K562 (cell line): ENCODE measurements around the gene PES1. TPM values are rescaled to one million over a fixed set of nuclear protein-coding genes. Genes with fewer than 3 reads are reported as not detected.
A peak's percentile ranks its signal among the peaks of the same experiment; 100 is the strongest.

Experiments
- ATAC-seq: fragments of 200-7000 bp; cut with Tn5 transposase; 3 replicates; pipeline ENCODE4 v1.9.1; 2020; ENCODE audit warnings: moderate library complexity
- BruUV-seq: library from RNA; stranded (reverse); fragments of 400-500 nt; replicated peaks from 2 replicates; lab custom pipeline; 2021; lab: Mats Ljungman, UMichigan
- CTCF ChIA-PET: fragments of 300-600 bp; formaldehyde crosslinking; extraction: SDS; loops from one replicate; lab custom pipeline; 2021; ENCODE audit warnings: low intra/inter-chr PET ratio; lab: Yijun Ruan, JAX
- POLR2A ChIA-PET: fragments of 300-600, 350-650 bp; sonication (Branson Sonifier 250); formaldehyde crosslinking; extraction: SDS; loops from one replicate; lab custom pipeline; 2021; ENCODE audit warnings: antibody characterized with exemption, inconsistent platforms; lab: Yijun Ruan, JAX
- DNase-seq, 4 experiments: peaks; one replicate each; pipeline versions ENCODE4 v3.0.0 to v3.0.0-alpha.2; 2011 to 2018; ENCODE audit warnings: low spot score in 3 of 4, mixed read lengths in 3 of 4; ENCODE audit errors: extremely low read depth in 1 of 4
- FAIRE-seq: peaks from 2 replicates; lab custom pipeline; 2011; peaks lifted over from hg19 to GRCh38; lab: Jason Lieb, UNC
- H2AFZ ChIP-seq: 2 replicates; pipeline ENCODE4 v1.6.0; 2011; ENCODE audit warnings: low read depth, low read length, control low read depth, inconsistent platforms
- H3K27ac ChIP-seq: fragments of 200-600 bp; 3 replicates; pipeline ENCODE4 v1.8.0; 2011; ENCODE audit warnings: low read depth, mild to moderate bottlenecking, control low read depth, inconsistent platforms, low read length, moderate library complexity, mixed read lengths; ENCODE audit errors: extremely low read depth
- H3K27me3 ChIP-seq, 2 experiments: fragments of 300-600 bp in 1 of 2; 2 replicates in 1 of 2; 3 replicates in 1 of 2; pipeline versions ENCODE4 v1.6.0 to v1.8.0; 2011; ENCODE audit warnings: inconsistent platforms in 2 of 2, low read length in 2 of 2, mild to moderate bottlenecking in 1 of 2, mixed read lengths in 1 of 2, moderate library complexity in 1 of 2; ENCODE audit not compliant: control insufficient read depth in 2 of 2, insufficient read depth in 2 of 2
- H3K36me3 ChIP-seq: fragments of 300-600 bp; 3 replicates; pipeline ENCODE4 v1.8.0; 2011; ENCODE audit warnings: mild to moderate bottlenecking, low read length, inconsistent platforms; ENCODE audit not compliant: control insufficient read depth, insufficient read depth
- H3K4me1 ChIP-seq, 2 experiments: fragments of 200-600 bp in 1 of 2; replicated peaks in 1 of 2; 2 replicates in 1 of 2; 3 replicates in 1 of 2; pipeline versions ENCODE4 v1.5.1 to v1.8.0; 2011; ENCODE audit warnings: inconsistent platforms in 2 of 2, low read length in 2 of 2, mild to moderate bottlenecking in 1 of 2, mixed read lengths in 1 of 2, moderate library complexity in 1 of 2; ENCODE audit not compliant: control insufficient read depth in 2 of 2, insufficient read depth in 2 of 2
- H3K4me2 ChIP-seq: 2 replicates; pipeline ENCODE4 v1.6.1; 2011; ENCODE audit warnings: low read length, control low read depth, inconsistent platforms, mixed read lengths; ENCODE audit not compliant: insufficient read depth
- H3K4me3 ChIP-seq: fragments of 200-600 bp; sonication (generic), shearing (Covaris generic); 2 replicates; pipeline ENCODE4 v1.5.1; 2016; ENCODE audit warnings: control low read depth, inconsistent platforms
- H3K79me2 ChIP-seq: fragments of 200-600 bp; 3 replicates; pipeline ENCODE4 v1.8.0; 2011; ENCODE audit warnings: low read length, inconsistent platforms; ENCODE audit not compliant: control insufficient read depth, insufficient read depth
- H3K9ac ChIP-seq, 2 experiments: 2 replicates each; pipeline versions ENCODE4 v1.6.0 to v1.6.1; 2011; ENCODE audit warnings: low read depth in 2 of 2, low read length in 2 of 2, control low read depth in 1 of 2, inconsistent platforms in 1 of 2, mild to moderate bottlenecking in 1 of 2, mixed read lengths in 1 of 2; ENCODE audit not compliant: insufficient read depth in 1 of 2
- H3K9me1 ChIP-seq: one replicate; pipeline ENCODE4 v1.6.0; 2011; ENCODE audit warnings: inconsistent platforms, mild to moderate bottlenecking, low read length, moderate library complexity; ENCODE audit not compliant: control insufficient read depth, insufficient read depth
- H3K9me3 ChIP-seq: replicated peaks from 2 replicates; pipeline ENCODE4 v1.5.1; 2011; ENCODE audit warnings: low read depth, low read length, inconsistent platforms; ENCODE audit not compliant: control insufficient read depth, insufficient read depth
- H4K20me1 ChIP-seq: replicated peaks from 2 replicates; pipeline ENCODE4 v1.6.1; 2011; ENCODE audit warnings: low read length, inconsistent platforms, mixed read lengths; ENCODE audit not compliant: control insufficient read depth, insufficient read depth
- ARHGAP35 ChIP-seq: fragments of 450-650 bp; IDR thresholded peaks from 2 replicates; pipeline ENCODE4 v1.6.1; 2018; ENCODE audit not compliant: partially characterized antibody
- CC2D1A ChIP-seq: fragments of 450-650 bp; IDR thresholded peaks from 2 replicates; pipeline ENCODE4 v1.6.1; 2017; ENCODE audit warnings: mild to moderate bottlenecking
- CTBP1 ChIP-seq: fragments of 450-650 bp; IDR thresholded peaks from 2 replicates; pipeline ENCODE4 v1.6.1; 2016; ENCODE audit warnings: borderline replicate concordance
- HNRNPH1 ChIP-seq: fragments of 200-400 bp; formaldehyde crosslinking; optimal IDR thresholded peaks from 2 replicates; pipeline ENCODE3; 2017; ENCODE audit warnings: low read depth, mild to moderate bottlenecking, low read length, moderate library complexity
- MECOM ChIP-seq: fragments of 250-450 bp; sonication (Bioruptor Pico); IDR thresholded peaks from 2 replicates; pipeline ENCODE4 v1.8.0; 2022; ENCODE audit warnings: inconsistent platforms
- POLR2A ChIP-seq: fragments of 450-650 bp; conservative IDR thresholded peaks from 2 replicates; pipeline ENCODE4 v1.6.1; 2016
- RBFOX2 ChIP-seq: fragments of 200-400 bp; formaldehyde crosslinking; IDR thresholded peaks from 2 replicates; pipeline ENCODE4 v1.6.1; 2017; ENCODE audit warnings: low read depth, mild to moderate bottlenecking, low read length, moderate library complexity
- TCFL5 ChIP-seq: fragments of 250-450 bp; sonication (Bioruptor Pico); conservative IDR thresholded peaks from 2 replicates; pipeline ENCODE4 v1.6.1; 2021; ENCODE audit warnings: mild to moderate bottlenecking, moderate library complexity, matching md5 sums
- ZKSCAN1 ChIP-seq: fragments of 150-350 bp; IDR thresholded peaks from 2 replicates; pipeline ENCODE4 v1.6.1; 2016; ENCODE audit warnings: low read depth, low read length
- WGBS: fragments of 100-300 bp; shearing (Covaris generic); methylation state at CpG from one replicate; pipeline ENCODE4 v1.1.6; 2016; ENCODE audit warnings: low coverage, mixed read lengths; ENCODE audit not compliant: insufficient coverage; ENCODE audit errors: missing lambda C conversion rate; 5-methylcytosine and 5-hydroxymethylcytosine counted together
- in situ Hi-C: fragments of 300-500 bp; cut with MboI; formaldehyde crosslinking; loops from 4 replicates; pipeline ENCODE4 v1.15.0; 2018; ENCODE audit warnings: inconsistent platforms, mixed read lengths
- intact Hi-C: fragments of 100-400 bp; cut with micrococcal nuclease; formaldehyde crosslinking; loops from 2 replicates; pipeline ENCODE4 v1.14.2; 2022
- polyA plus RNA-seq, 8 experiments: library from polyadenylated mRNA; depleted of rRNA in 4 of 8; stranded (reverse) in 5 of 8; unstranded in 3 of 8; fragments of >200 nt; fragmentation: Nextera tagmentation in 2 of 8; fragmentation: Illumina TruSeq in 1 of 8; extraction: Ambion mirVana in 2 of 8; extraction: Trizol in 1 of 8; gene quantifications; 2 replicates each; pipeline versions ENCODE4 v1.2.1 to v1.2.3, GENCODE V29; 2011 to 2014; ENCODE audit warnings: inconsistent platforms in 1 of 8, missing spikeins in 1 of 8
- total RNA-seq, 7 experiments: library from RNA; depleted of rRNA in 6 of 7; stranded (reverse); fragments of >200 nt in 6 of 7; fragmentation: Illumina TruSeq in 2 of 7; extraction: Trizol in 2 of 7; gene quantifications; 2 replicates each; pipeline versions ENCODE4 v1.2.1 to v1.2.3, GENCODE V29; 2011 to 2021; ENCODE audit warnings: low replicate concordance in 1 of 7

PES1 gene
- total and polyA plus RNA-seq, 9 of the 15 experiments (the other 6 are each of a cell fraction or from before 2014, with no cell fraction given) = 6.5 to 158 (median 94.3) TPM

DNA sequence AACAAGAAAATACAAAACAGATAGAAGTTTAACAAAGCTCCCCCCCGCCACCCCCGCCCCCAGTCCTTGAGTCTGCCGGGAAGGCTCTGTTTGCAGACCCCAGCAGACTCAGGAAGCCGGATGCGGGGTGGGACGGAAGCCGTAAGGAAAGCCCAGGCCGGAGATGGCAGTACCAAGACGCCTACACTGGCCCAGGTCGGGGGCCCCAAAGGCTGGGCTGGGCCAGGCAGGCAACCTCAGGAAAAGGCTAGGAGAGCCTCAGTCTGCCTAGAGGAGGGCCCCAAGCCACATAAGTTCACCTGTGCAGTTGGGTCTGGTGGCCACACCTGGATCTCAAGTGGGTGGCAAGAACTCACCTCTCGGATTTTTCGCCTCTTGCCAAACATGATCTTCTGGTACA lies 13.2 kb downstream of the PES1 start:
- no peak for FAIRE-seq
- 90% methylated on average over 7 of the region's 12 CpGs for WGBS

DNA sequence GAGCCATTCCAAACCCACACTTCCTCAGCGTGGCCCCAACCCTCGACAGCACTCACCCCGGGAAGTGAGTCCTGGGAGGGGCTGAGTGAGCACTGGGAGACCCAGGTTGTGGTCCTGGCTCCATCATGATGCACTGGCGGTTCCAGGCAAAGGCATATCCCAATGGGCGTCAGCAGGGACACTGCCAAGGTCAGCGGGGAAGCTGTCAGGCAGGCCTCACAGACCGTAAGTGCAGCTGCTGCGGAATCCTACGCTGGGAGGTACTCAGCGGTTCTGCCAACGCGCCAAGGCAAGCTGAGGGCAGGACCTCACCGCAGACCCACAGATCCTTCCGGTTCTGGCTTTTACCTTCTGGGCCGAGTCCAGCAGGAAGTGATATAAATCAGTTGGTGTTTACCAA lies 15.9 kb downstream of the PES1 start:
- no peak overlapping the region for H3K4me3 ChIP-seq
- no peaks in the 10 kb centered on the region; the same call in none of the 2 replicates for H4K20me1 ChIP-seq
- H3K27me3 ChIP-seq = peaks cover 0 to 4% of the 10 kb centered on the region in 2 experiments; a peak in 2 of 5 replicates
- FAIRE-seq (no peak), ATAC-seq (no peak), DNase-seq (no peak)
- 89% methylated on average over 12 of the region's 15 CpGs for WGBS
- BruUV-seq = no TSS peak
- in situ Hi-C loops = no loop called here
- peaks cover 0 to 12% of the 10 kb centered on the region in 2 experiments; a peak in 2 of 5 replicates for H3K4me1 ChIP-seq
- no peaks in the 10 kb centered on the region for H3K9me3 ChIP-seq
- CTCF ChIA-PET = no interaction called here
- no peak overlapping the region for H3K4me2 ChIP-seq
- H3K9me1 ChIP-seq = no peaks in the 10 kb centered on the region
- intact Hi-C loops = no loop called here
- peaks cover 55% of the 10 kb centered on the region; the same call in 1 of the 3 replicates for H3K36me3 ChIP-seq
- peak overlapping the region in 1 of 2 experiments; percentile 56; a peak in 1 of 4 replicates for H3K9ac ChIP-seq
- POLR2A ChIA-PET = interaction anchor here (0.9 to 3.1 kb wide), 2 partner anchors 8 to 16 kb away, joined by 3 to 11 read pairs; partner anchors contain the start of gene PES1
- H3K27ac ChIP-seq = no peak overlapping the region
- TF ChIP-seq POLR2A (0 out of 2 replicates have a peak, but pooled peaks have one; percentile 9), CC2D1A (no peak)
- no peak overlapping the region for H2AFZ ChIP-seq
- H3K79me2 ChIP-seq = no peaks in the 10 kb centered on the region

More for the DNA sequence above, 13.2 kb downstream of the PES1 start:
- Histone ChIP-seq H2AFZ (no peak overlapping the region), H3K36me3 (peaks cover 81% of the 10 kb centered on the region; the same call in 1 of the 3 replicates), H3K27me3 (no peaks in the 10 kb centered on the region), H3K4me2 (no peak overlapping the region), H3K4me1 (peaks cover 0 to 12% of the 10 kb centered on the region in 2 experiments; a peak in 2 of 5 replicates), H3K4me3 (no peak overlapping the region), H3K9me3 (no peaks in the 10 kb centered on the region)
- no peak for DNase-seq
- CTCF ChIA-PET = no interaction called here
- in situ Hi-C loops = no loop called here
- TF ChIP-seq MECOM = no peak
- no peak for TF ChIP-seq ZKSCAN1
- no peak for TF ChIP-seq ARHGAP35
- TF ChIP-seq RBFOX2 = peak; percentile 32; the same call in 1 of the 2 replicates
- TF ChIP-seq TCFL5 = no peak
- no peak for TF ChIP-seq HNRNPH1
- no peak for TF ChIP-seq CTBP1
- TF ChIP-seq, all 486 proteins: peak for 1
- BruUV-seq = no TSS peak
- no peak overlapping the region for H3K9ac ChIP-seq
- ATAC-seq = no peak
- POLR2A ChIA-PET = interaction anchor here (1.1 kb wide), 1 partner anchor 13 kb away, joined by 4 read pairs; no protein-coding TSS in a partner anchor
- no peaks in the 10 kb centered on the region for H3K9me1 ChIP-seq
- H4K20me1 ChIP-seq = no peaks in the 10 kb centered on the region; the same call in 1 of the 2 replicates
- no peak overlapping the region for H3K27ac ChIP-seq
- intact Hi-C loops = no loop called here
- H3K79me2 ChIP-seq = no peaks in the 10 kb centered on the region
